ENCODE measurements around the gene ACSL6.

Gene ACSL6

GRCh38 chr5:132044207-132044606 lies 32.7 kb upstream of the ACSL6 start:
- Histone ChIP-seq H3K27ac (ENCODE audit: low read depth in 2 of 2, low read length in 2 of 2) (no peak overlapping the region), H3K4me1 (ENCODE audit: control insufficient read depth in 2 of 2, insufficient read depth in 2 of 2, low read length in 2 of 2) (no peaks in the 10 kb centered on the region), H3K9ac (ENCODE audit: low read depth in 1 of 2, low read length in 2 of 2) (no peak overlapping the region), H3K27me3 (ENCODE audit: control insufficient read depth in 2 of 2, insufficient read depth in 2 of 2, low read length in 2 of 2) (peaks cover 0 to 4% of the 10 kb centered on the region in 2 donors), H3K4me3 (ENCODE audit: low read length in 2 of 2) (no peak overlapping the region), H3K36me3 (ENCODE audit: control insufficient read depth in 2 of 2, insufficient read depth in 2 of 2, low read length in 2 of 2) (no peaks in the 10 kb centered on the region), H3K9me3 (ENCODE audit: control insufficient read depth in 2 of 2, low read length in 2 of 2) (no peaks in the 10 kb centered on the region)

- no peak overlapping the region for H3K4me3 ChIP-seq (ENCODE audit: low read length in 2 of 2)
- no peak overlapping the region for H3K9ac ChIP-seq (ENCODE audit: low read depth in 1 of 2, low read length in 2 of 2)
- H3K27me3 ChIP-seq (ENCODE audit: control insufficient read depth in 2 of 2, insufficient read depth in 2 of 2, low read length in 2 of 2) = no peaks in the 10 kb centered on the region
- no peaks in the 10 kb centered on the region for H3K9me3 ChIP-seq (ENCODE audit: control insufficient read depth in 2 of 2, low read length in 2 of 2)
- no peaks in the 10 kb centered on the region for H3K36me3 ChIP-seq (ENCODE audit: control insufficient read depth in 2 of 2, insufficient read depth in 2 of 2, low read length in 2 of 2)
- H3K4me1 ChIP-seq (ENCODE audit: control insufficient read depth in 2 of 2, insufficient read depth in 2 of 2, low read length in 2 of 2) = no peaks in the 10 kb centered on the region
- no peak overlapping the region for H3K27ac ChIP-seq (ENCODE audit: low read depth in 2 of 2, low read length in 2 of 2)
These were observed 25.9 kb upstream of the ACSL6 start for GRCh38 chr5:132037353-132037752.

GRCh38 chr5:132033122-132033521 lies 21.7 kb upstream of the ACSL6 start:
- Histone ChIP-seq H3K27ac (ENCODE audit: low read depth in 2 of 2, low read length in 2 of 2) (no peak overlapping the region), H3K9ac (ENCODE audit: low read depth in 1 of 2, low read length in 2 of 2) (no peak overlapping the region)

GRCh38 chr5:132032196-132032595 lies 20.7 kb upstream of the ACSL6 start:
- Histone ChIP-seq H3K4me1 (ENCODE audit: control insufficient read depth in 2 of 2, insufficient read depth in 2 of 2, low read length in 2 of 2) (no peaks in the 10 kb centered on the region), H3K4me3 (ENCODE audit: low read length in 2 of 2) (no peak overlapping the region), H3K9ac (ENCODE audit: low read depth in 1 of 2, low read length in 2 of 2) (no peak overlapping the region), H3K9me3 (ENCODE audit: control insufficient read depth in 2 of 2, low read length in 2 of 2) (no peaks in the 10 kb centered on the region), H3K27me3 (ENCODE audit: control insufficient read depth in 2 of 2, insufficient read depth in 2 of 2, low read length in 2 of 2) (no peaks in the 10 kb centered on the region), H3K36me3 (ENCODE audit: control insufficient read depth in 2 of 2, insufficient read depth in 2 of 2, low read length in 2 of 2) (no peaks in the 10 kb centered on the region), H3K27ac (ENCODE audit: low read depth in 2 of 2, low read length in 2 of 2) (no peak overlapping the region)

More at GRCh38 chr5:132033122-132033521, 21.7 kb upstream of the ACSL6 start:
- H3K27me3 ChIP-seq (ENCODE audit: control insufficient read depth in 2 of 2, insufficient read depth in 2 of 2, low read length in 2 of 2) = no peaks in the 10 kb centered on the region
- no peaks in the 10 kb centered on the region for H3K36me3 ChIP-seq (ENCODE audit: control insufficient read depth in 2 of 2, insufficient read depth in 2 of 2, low read length in 2 of 2)
- no peak overlapping the region for H3K4me3 ChIP-seq (ENCODE audit: low read length in 2 of 2)
- H3K4me1 ChIP-seq (ENCODE audit: control insufficient read depth in 2 of 2, insufficient read depth in 2 of 2, low read length in 2 of 2) = no peaks in the 10 kb centered on the region
- H3K9me3 ChIP-seq (ENCODE audit: control insufficient read depth in 2 of 2, low read length in 2 of 2) = no peaks in the 10 kb centered on the region

GRCh38 chr5:132030610-132031009 lies 19.2 kb upstream of the ACSL6 start:
- Histone ChIP-seq H3K4me1 (ENCODE audit: control insufficient read depth in 2 of 2, insufficient read depth in 2 of 2, low read length in 2 of 2) (no peaks in the 10 kb centered on the region), H3K27ac (ENCODE audit: low read depth in 2 of 2, low read length in 2 of 2) (no peak overlapping the region), H3K27me3 (ENCODE audit: control insufficient read depth in 2 of 2, insufficient read depth in 2 of 2, low read length in 2 of 2) (no peaks in the 10 kb centered on the region), H3K9me3 (ENCODE audit: control insufficient read depth in 2 of 2, low read length in 2 of 2) (no peaks in the 10 kb centered on the region), H3K36me3 (ENCODE audit: control insufficient read depth in 2 of 2, insufficient read depth in 2 of 2, low read length in 2 of 2) (no peaks in the 10 kb centered on the region), H3K9ac (ENCODE audit: low read depth in 1 of 2, low read length in 2 of 2) (no peak overlapping the region), H3K4me3 (ENCODE audit: low read length in 2 of 2) (no peak overlapping the region)

GRCh38 chr5:132029609-132030330 lies 18.3 kb upstream of the ACSL6 start:
- Histone ChIP-seq H3K9ac (ENCODE audit: low read depth in 1 of 2, low read length in 2 of 2) (no peak overlapping the region), H3K27ac (ENCODE audit: low read depth in 2 of 2, low read length in 2 of 2) (no peak overlapping the region), H3K27me3 (ENCODE audit: control insufficient read depth in 2 of 2, insufficient read depth in 2 of 2, low read length in 2 of 2) (no peaks in the 10 kb centered on the region), H3K4me1 (ENCODE audit: control insufficient read depth in 2 of 2, insufficient read depth in 2 of 2, low read length in 2 of 2) (no peaks in the 10 kb centered on the region), H3K9me3 (ENCODE audit: control insufficient read depth in 2 of 2, low read length in 2 of 2) (no peaks in the 10 kb centered on the region), H3K36me3 (ENCODE audit: control insufficient read depth in 2 of 2, insufficient read depth in 2 of 2, low read length in 2 of 2) (no peaks in the 10 kb centered on the region), H3K4me3 (ENCODE audit: low read length in 2 of 2) (no peak overlapping the region)

GRCh38 chr5:132027027-132027426 lies 15.6 kb upstream of the ACSL6 start:
- no peak overlapping the region for H3K9ac ChIP-seq (ENCODE audit: low read depth in 1 of 2, low read length in 2 of 2)
- H3K36me3 ChIP-seq (ENCODE audit: control insufficient read depth in 2 of 2, insufficient read depth in 2 of 2, low read length in 2 of 2) = no peaks in the 10 kb centered on the region
- H3K9me3 ChIP-seq (ENCODE audit: control insufficient read depth in 2 of 2, low read length in 2 of 2) = no peaks in the 10 kb centered on the region
- no peaks in the 10 kb centered on the region for H3K4me1 ChIP-seq (ENCODE audit: control insufficient read depth in 2 of 2, insufficient read depth in 2 of 2, low read length in 2 of 2)
- no peak overlapping the region for H3K27ac ChIP-seq (ENCODE audit: low read depth in 2 of 2, low read length in 2 of 2)
- no peak overlapping the region for H3K4me3 ChIP-seq (ENCODE audit: low read length in 2 of 2)
- H3K27me3 ChIP-seq (ENCODE audit: control insufficient read depth in 2 of 2, insufficient read depth in 2 of 2, low read length in 2 of 2) = peaks cover 0 to 6% of the 10 kb centered on the region in 2 donors

GRCh38 chr5:132026516-132027008 lies 15.1 kb upstream of the ACSL6 start:
- Histone ChIP-seq H3K27me3 (ENCODE audit: control insufficient read depth in 2 of 2, insufficient read depth in 2 of 2, low read length in 2 of 2) (peaks cover 0 to 6% of the 10 kb centered on the region in 2 donors), H3K36me3 (ENCODE audit: control insufficient read depth in 2 of 2, insufficient read depth in 2 of 2, low read length in 2 of 2) (no peaks in the 10 kb centered on the region), H3K4me1 (ENCODE audit: control insufficient read depth in 2 of 2, insufficient read depth in 2 of 2, low read length in 2 of 2) (no peaks in the 10 kb centered on the region), H3K9me3 (ENCODE audit: control insufficient read depth in 2 of 2, low read length in 2 of 2) (no peaks in the 10 kb centered on the region), H3K4me3 (ENCODE audit: low read length in 2 of 2) (no peak overlapping the region), H3K9ac (ENCODE audit: low read depth in 1 of 2, low read length in 2 of 2) (no peak overlapping the region), H3K27ac (ENCODE audit: low read depth in 2 of 2, low read length in 2 of 2) (no peak overlapping the region)

GRCh38 chr5:132025403-132025971 lies 14.0 kb upstream of the ACSL6 start:
- H3K27me3 ChIP-seq (ENCODE audit: control insufficient read depth in 2 of 2, insufficient read depth in 2 of 2, low read length in 2 of 2) = peaks cover 5 to 11% of the 10 kb centered on the region in 2 donors
- no peaks in the 10 kb centered on the region for H3K4me1 ChIP-seq (ENCODE audit: control insufficient read depth in 2 of 2, insufficient read depth in 2 of 2, low read length in 2 of 2)
- no peaks in the 10 kb centered on the region for H3K36me3 ChIP-seq (ENCODE audit: control insufficient read depth in 2 of 2, insufficient read depth in 2 of 2, low read length in 2 of 2)
- no peak overlapping the region for H3K9ac ChIP-seq (ENCODE audit: low read depth in 1 of 2, low read length in 2 of 2)
- no peak overlapping the region for H3K27ac ChIP-seq (ENCODE audit: low read depth in 2 of 2, low read length in 2 of 2)
- H3K9me3 ChIP-seq (ENCODE audit: control insufficient read depth in 2 of 2, low read length in 2 of 2) = no peaks in the 10 kb centered on the region
- no peak overlapping the region for H3K4me3 ChIP-seq (ENCODE audit: low read length in 2 of 2)

- no peak overlapping the region for H3K4me3 ChIP-seq (ENCODE audit: low read length in 2 of 2)
- H3K9ac ChIP-seq (ENCODE audit: low read depth in 1 of 2, low read length in 2 of 2) = no peak overlapping the region
- no peaks in the 10 kb centered on the region for H3K4me1 ChIP-seq (ENCODE audit: control insufficient read depth in 2 of 2, insufficient read depth in 2 of 2, low read length in 2 of 2)
- H3K27me3 ChIP-seq (ENCODE audit: control insufficient read depth in 2 of 2, insufficient read depth in 2 of 2, low read length in 2 of 2) = peaks cover 5 to 11% of the 10 kb centered on the region in 2 donors
- H3K36me3 ChIP-seq (ENCODE audit: control insufficient read depth in 2 of 2, insufficient read depth in 2 of 2, low read length in 2 of 2) = no peaks in the 10 kb centered on the region
- H3K27ac ChIP-seq (ENCODE audit: low read depth in 2 of 2, low read length in 2 of 2) = no peak overlapping the region
- H3K9me3 ChIP-seq (ENCODE audit: control insufficient read depth in 2 of 2, low read length in 2 of 2) = no peaks in the 10 kb centered on the region
These were observed 13.4 kb upstream of the ACSL6 start for GRCh38 chr5:132024789-132025402.

All from mucosa of rectum (tissue), 2 donors.